Measurements from ENCODE around the gene ATPAF1.

DNA sequence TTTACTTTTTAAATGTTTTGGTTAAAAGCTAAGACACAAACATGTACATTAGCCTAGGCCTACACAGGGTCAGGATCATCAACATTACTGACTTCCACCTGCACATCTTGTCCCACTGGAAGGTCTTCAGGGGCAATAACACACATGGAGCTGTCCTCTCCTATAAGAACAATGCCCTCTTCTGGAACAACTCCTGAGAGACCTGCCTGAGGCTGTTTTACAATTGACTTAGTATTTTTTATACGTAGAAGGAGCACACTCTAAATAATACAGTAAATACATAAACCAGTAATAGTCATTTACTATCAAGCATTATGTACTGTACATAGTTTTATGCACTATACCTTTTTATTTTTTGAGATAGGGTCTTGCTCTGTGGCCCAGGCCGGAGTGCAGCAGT, 37.4 kb downstream of the ATPAF1 start:
- TF ChIP-seq POLR2A (IDR thresholded peaks at IDR 0.05; ENCODE audit: low read length) = no peak
- TF ChIP-seq GATA1 (IDR thresholded peaks at IDR 0.05; ENCODE audit: low read depth, low read length) = no peak
